GM21737 (cell line): ENCODE results near the gene SEBOX.

Source experiments
- ATAC-seq: cut with Tn5 transposase; IDR thresholded peaks from one replicate; pipeline ENCODE4 v1.9.1; 2021; ENCODE audit warnings: mild to moderate bottlenecking, moderate library complexity; ENCODE audit not compliant: unreplicated experiment

Gene SEBOX

DNA sequence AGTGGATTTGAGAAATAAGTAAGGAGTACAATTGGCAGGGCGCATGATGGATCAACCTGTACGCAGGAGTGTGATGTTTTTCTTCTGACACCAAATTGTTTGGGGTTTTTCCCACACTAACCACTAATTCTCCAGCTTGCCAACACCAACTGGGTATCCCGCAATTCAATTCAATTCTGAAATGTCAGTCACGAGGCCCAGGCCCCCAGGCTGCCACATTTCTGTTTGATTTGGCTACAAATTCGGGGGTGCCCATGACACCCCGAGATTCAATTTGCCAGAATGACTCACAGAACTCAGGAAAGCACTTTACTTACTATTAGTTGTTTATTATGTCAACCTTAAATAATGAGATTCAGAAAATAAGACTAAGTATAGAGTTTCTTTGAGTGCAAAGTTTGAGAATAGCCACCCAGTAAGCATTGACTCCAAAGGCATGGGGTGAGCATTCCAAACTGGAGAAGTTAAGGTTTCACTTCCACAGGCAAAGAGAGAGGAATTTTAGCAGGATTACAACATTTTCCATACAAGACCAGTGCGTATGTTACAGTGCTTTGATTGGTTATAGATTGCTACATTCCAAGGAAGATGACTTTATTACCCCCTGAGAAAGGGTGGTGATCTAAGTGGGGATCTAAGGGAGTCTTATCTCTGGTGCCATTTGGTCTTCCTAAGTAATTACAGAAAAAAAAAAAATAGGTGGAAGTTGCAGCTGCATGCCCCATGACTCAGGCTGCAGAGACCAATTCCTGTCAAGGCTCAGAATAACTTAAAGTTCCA, 29.5 kb upstream of the SEBOX start:
- no peak for ATAC-seq

DNA sequence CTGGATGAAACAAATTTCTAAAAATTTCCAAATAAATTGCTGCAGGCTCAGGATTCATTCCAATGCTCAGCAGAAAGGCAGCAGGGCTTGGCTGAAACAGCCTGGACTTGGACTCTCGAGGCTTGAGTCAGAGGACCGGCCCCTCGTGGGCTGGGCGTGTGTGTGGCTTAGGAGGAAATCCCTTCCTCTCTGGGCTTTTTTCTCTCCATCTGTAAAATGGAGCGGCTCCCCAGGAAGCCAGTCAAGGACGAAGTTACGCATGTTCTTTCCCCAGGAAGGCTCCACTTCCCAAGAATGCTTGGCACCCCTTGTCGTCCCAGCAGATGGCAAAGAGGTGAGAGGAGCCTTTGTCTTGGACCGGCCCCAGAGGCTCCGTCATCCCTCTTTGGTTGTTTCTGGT, 27.5 kb upstream of the SEBOX start:
- ATAC-seq: no peak

DNA sequence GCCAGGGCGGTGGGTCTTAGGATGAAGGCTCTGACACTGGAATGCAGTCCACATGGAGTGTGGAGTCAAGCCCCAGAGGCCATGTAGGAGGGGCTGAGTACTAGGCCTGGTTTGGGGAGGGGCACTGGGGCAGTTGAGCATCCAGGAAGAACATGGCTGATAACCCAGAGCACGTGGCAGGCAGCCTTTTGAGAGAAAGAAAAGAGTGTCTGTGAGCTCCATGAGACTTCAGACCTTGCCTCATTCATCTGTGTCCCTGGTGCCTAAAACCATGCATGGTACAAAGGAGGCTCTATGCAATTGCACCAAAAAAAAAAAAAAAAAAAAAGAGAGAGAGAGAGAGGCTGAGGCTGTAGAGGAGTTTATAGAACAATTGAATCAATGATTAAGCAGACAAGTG, 26.4 kb upstream of the SEBOX start:
- ATAC-seq: no peak

DNA sequence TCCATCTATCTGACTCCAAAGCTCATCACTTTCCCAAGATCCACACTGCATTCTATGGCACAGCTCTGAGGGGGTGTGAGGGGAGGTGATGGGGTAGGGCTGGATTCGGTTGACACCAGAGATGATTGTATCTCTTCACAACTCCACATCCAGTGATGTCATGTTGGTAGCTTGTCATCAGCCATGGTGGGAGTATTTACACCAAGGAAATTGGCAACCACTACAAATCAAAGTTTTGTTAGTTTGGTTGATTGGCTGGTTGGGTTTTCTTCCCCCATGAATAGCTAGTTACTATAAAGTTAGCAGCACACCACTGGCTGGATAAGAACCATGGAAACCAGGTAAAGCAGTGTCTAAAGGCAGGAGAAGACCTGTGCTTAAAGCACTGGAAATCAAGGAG, 26.0 kb upstream of the SEBOX start:
- no peak for ATAC-seq

DNA sequence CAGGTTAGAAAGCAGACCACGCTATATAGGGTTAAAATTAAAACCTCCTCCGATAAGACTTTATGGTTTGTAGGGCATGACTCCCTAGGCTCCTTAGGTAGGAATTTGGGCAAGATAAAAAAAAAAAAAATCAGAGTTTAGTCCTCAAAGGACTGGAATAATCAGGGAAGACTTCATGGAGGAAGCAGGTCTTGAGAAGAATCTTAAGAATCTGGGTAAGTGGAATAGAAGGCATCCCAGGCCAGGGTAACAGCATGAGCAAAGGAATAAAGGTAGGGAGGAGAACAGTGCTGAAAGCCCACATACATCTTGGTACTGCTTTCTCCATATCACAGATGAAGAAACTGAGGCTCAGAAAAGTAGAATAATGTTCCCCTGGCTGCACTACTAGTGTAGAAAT, 25.6 kb upstream of the SEBOX start:
- ATAC-seq: no peak

DNA sequence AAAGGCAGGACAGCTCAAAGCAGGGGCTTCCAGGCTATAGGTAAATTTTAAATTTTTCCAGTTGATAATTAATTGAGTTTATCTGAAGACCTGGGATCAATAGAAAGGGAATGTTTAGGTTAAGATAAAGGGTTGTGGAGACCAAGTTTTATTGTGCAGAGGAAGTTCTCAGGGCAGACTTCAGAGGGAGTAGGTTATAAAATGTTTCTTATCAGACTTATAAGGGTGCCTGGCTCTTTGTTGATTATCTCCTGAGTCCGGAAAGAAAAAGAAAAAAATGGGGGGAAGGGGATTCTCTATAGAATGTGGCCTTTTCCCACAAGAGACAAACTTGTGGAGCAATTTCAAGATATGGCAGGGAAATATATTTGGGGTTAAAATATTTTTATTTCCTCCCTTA, 25.1 kb upstream of the SEBOX start:
- ATAC-seq: no peak

DNA sequence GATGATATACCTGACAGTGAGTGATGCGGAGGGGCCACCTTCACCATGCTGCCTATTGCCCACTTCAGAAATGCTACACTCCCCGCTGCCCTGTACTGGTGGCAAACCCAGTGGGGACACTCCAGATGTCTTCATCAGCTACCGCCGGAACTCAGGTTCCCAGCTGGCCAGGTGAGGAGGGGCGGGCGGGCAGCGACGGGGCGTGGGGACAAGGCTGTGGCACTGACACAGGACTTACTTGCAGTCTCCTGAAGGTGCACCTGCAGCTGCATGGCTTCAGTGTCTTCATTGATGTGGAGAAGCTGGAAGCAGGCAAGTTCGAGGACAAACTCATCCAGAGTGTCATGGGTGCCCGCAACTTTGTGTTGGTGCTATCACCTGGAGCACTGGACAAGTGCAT, 23.1 kb upstream of the SEBOX start:
- no peak for ATAC-seq

DNA sequence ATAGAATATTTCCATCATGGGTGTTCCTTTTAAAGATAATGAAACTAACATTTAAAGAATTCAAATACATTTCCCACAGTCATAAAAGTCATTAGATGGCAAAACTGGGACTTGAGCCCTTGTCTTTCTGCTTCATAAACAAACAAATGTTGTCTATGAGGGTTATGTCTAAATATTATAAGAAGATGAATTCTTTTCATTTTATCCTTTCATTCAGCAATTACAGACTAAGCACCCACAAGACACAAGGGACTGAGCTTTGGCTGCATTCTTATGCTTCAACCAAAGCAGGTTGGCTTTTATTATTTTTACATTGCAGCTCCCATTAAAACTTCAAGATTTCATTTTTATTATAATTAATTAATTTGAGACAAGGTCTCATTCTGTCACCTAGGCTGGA, 21.4 kb upstream of the SEBOX start:
- ATAC-seq: no peak

DNA sequence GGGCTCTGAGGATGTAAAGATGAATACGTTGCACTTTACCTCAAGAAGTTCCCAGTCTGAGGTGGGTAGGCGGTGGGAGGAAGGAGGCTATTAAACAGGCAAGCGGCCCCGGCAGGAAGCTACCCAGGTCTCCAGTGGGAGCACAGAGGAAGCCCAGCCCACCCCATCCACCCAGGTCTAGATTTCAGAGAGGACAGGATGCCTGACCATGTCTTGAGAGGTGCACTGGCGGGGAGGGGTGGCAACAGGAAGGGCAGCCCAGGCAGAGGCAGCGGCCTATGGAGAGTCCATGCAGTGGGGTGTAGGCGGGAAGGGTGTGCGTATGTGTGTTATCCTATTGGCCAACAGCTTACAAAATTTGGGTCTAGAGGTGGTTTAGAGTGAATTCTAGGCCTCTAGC, 20.4 kb upstream of the SEBOX start:
- ATAC-seq: no peak

DNA sequence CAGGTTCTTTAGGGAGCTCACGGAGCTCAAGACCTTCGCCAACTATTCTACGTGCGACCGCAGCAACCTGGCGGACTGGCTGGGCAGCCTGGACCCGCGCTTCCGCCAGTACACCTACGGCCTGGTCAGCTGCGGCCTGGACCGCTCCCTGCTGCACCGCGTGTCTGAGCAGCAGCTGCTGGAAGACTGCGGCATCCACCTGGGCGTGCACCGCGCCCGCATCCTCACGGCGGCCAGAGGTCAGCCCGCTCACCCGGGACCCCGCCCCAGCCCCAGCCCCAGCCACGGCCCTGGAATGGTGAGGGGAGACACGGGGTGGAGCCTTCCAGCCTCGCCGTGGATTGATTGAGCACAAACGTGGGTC, 20.0 kb upstream of the SEBOX start:
- no peak for ATAC-seq

DNA sequence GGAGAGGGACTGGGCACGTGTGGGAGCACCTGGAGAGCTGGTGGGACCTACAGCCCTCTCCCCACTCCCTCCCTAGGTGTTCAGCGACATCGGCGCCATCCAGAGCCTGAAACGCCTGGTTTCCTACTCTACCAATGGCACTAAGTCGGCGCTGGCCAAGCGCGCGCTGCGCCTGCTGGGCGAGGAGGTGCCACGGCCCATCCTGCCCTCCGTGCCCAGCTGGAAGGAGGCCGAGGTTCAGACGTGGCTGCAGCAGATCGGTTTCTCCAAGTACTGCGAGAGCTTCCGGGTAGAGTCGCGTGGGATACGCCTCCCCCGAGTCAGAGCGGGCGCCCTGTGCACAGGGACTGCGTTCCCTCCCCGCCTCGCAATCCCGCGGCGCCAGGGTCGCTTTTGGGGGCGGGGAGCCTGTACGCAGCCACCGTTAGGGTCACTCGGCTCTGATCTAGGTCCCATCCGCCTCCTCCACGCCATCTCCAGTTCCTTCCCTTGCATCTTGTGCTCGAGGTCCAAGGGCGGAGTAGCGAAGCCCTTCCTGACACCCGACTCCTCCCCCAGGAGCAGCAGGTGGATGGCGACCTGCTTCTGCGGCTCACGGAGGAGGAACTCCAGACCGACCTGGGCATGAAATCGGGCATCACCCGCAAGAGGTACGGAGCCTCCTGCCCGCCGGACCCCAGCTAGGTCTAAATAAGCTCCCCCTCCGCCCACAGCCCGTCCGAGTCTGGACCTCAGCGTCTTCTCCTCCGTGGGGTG, 19.5 kb upstream of the SEBOX start:
- ATAC-seq: peak; percentile 79

DNA sequence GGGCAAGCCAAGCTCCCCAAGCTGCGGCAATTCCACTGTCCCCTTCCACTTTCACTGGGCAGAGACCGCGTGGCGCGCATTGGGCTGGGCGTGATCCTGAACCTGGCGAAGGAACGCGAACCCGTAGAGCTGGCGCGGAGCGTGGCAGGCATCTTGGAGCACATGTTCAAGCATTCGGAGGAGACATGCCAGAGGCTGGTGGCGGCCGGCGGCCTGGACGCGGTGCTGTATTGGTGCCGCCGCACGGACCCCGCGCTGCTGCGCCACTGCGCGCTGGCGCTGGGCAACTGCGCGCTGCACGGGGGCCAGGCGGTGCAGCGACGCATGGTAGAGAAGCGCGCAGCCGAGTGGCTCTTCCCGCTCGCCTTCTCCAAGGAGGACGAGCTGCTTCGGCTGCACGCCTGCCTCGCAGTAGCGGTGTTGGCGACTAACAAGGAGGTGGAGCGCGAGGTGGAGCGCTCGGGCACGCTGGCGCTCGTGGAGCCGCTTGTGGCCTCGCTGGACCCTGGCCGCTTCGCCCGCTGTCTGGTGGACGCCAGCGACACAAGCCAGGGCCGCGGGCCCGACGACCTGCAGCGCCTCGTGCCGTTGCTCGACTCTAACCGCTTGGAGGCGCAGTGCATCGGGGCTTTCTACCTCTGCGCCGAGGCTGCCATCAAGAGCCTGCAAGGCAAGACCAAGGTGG, 16.3 kb upstream of the SEBOX start:
- no peak for ATAC-seq

DNA sequence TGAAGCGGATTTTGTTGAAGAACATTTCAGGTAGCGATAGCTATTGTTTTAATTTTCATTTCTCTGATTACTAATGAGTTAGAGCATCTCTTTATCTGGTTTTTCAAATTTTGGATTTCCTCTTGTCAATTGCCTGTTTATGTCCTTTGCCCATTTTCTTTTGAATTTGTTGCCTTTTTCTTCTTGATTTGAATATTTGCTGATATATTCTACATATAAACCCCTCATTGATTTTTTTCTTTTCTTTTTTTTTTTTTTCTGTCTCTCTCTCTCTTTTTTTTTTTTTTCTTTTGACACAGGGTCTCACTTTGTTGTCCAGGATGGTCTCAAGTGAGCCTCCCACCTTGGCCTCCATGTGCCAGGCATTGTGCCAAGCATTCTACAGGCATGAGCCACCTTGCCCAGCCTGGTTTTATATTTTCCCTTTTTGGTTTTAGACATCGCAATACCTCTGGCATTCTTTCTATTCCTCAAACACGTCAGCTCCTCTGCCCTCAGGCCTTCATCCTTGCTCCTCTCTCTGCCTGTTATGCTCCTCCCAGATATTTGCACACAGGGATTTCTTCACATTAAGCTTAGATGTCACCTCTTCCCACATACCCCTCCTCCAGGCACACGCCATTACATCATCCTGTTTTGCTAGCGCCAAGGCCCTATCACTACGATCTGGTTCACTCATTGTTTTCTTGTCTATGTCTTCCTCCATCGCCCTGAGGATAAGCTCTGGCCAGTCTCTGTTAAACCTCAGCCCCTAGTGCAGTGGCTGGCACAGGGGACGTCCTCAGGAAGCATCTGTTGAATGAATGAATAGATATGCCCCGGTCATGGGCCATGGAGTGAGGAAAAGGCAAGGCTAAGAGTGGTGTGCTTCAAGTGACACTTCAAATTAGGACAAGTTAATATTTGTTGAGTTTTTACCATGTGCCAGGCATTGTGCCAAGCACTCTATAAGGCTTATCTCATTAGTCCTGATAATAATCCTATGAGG, 15.1 kb upstream of the SEBOX start:
- no peak for ATAC-seq

DNA sequence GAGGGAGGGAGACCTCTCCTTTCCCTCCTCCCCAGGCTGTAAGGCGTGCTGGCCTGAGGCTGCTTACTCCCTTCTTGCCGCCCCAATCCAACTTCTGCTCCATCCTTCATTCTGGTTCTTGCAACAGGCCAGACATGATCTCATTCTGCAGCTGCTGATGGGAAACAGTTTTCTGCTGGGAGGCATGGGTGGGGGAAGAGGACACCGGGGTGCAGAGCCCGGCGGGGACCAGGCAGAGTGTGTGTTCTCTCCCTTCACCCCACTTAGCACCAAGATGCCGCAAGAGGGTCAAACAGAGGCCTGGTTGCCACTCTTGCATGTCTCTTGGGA, 7.9 kb upstream of the SEBOX start:
- ATAC-seq: no peak

DNA sequence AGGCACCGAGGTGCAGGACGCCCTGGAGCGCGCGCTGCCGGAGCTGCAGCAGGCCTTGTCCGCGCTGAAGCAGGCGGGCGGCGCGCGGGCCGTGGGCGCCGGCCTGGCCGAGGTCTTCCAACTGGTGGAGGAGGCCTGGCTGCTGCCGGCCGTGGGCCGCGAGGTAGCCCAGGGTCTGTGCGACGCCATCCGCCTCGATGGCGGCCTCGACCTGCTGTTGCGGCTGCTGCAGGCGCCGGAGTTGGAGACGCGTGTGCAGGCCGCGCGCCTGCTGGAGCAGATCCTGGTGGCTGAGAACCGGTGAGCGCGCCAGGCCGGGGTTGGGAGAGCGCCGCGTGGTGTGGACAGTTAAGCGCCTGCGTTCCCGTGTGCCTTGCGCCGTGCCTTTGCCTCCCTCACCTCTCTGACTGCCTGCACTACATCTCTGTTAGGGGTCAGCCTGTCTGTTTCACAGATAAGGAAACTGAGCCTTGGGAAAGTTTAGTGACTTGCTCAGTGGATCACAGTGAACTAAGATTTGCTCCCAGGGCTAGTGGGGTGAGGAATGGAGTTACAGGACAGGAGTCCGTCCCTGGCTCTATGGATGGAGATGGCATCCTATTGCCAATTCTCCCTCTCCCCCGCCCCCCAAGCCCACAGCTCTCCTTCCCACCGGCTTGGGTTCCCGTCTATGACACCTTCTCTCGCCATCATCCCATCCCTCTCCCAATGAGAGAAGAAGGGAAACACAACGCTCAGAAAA, 7.4 kb upstream of the SEBOX start:
- ATAC-seq: no peak

DNA sequence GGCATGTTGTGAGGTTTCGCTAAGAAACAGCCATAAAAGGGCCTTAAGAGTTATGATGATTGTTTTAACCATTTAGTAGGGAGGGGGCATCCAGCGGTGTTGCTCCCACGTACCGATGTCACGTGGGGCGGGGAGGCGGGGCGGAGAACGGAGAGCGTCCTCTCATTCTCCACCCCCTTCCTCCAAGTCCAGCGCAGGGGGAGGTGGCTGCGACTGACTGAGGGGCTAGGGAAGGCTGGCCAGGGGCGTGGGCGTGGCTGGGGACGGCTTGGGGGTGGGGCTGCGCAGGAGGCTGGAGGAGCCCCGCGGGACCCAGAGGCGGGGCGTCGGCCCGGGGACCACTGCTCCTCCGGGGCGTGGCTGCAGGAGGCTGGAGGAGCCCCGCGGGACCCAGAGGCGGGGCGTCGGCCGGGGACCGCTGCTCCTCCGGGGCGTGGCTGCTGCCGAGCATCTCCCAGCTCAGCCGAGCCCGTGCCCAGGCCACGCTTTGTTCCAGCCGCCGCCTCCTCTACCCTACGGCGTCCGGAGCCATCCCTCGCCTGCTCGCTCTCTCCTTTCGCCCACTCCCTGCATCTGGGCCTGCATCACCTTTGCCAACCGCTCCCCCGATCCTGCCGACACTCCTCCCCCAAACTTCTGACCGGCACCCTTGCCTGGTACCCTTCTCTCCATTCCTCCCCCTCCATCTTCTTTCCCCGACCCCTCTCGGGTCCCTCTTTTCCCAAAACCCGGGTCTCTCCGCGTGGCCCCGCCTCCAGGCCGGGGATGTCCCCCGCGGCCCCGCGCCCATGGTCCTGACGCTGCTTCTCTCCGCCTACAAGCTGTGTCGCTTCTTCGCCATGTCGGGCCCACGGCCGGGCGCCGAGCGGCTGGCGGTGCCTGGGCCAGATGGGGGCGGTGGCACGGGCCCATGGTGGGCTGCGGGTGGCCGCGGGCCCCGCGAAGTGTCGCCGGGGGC, 6.5 kb upstream of the SEBOX start, which contains the start of gene SARM1:
Gene SARM1 (plus strand): TSS at position 450 of the 958 bp plus-strand sequence. CDS start 339 bp downstream, at position 789.
- peak; percentile 82 for ATAC-seq

DNA sequence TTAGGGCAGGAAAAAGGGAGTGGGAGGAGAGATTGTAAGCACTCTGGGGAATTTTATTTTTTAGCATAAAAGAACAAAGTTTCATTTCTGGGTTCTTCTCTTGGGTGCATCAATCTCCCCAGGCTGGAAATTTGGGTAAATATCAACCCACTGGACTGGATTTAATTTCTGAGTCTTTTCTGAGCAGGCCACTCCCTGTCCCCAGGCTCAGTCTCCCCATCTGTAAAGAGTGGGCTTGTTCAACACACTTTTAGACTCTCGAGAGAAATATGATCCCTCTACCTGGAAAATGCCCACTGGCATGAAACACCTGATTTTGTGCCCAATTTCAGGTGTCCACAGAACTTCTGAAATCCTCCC, 5.7 kb upstream of the SEBOX start:
- no peak for ATAC-seq

DNA sequence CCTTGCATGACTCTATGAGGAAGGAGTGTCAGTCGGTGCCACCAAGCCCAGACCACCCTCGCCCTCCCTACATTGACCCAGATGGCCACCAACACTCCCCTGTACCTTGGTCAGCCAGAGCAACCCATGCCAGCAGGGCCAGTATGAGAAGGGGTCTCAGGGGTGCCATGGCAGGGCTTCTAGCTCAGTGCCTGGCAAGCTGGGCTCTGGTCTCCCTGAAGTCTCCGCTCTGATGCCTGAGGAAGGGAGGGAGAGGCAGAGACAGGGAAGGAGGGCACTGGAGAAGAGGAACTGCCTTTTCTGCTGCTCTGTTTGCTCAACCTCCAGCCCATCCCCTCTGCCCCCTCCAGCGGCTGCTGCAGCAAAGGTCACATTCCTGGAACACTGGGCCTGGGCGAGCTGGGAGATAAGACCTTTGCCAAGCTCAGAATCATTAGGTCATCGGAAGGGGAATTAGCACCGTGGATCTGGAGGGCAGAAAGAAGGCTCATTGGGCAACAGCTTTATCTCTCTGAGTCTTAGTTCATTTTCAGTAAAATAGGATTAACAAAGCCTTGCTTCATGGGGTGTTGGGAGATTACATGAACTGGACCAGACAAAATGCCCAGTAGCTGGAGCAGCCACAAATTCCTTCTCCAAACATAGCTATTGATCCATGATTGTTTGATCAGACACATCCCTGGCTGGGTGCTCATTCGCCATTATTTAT, 5.2 kb upstream of the SEBOX start, which contains the start of gene VTN:
Gene VTN (minus strand): TSS at position 273 of the 709 bp plus-strand sequence. CDS start 104 bp downstream, at position 169.
- ATAC-seq: no peak
